ENCODE data around the gene SLC7A1. TPM values are rescaled to one million over a fixed set of nuclear protein-coding genes. Genes with fewer than 3 reads are reported as not detected.

SLC7A1 gene
- total RNA-seq, 1 donor from 2014 or later, result 115 TPM

- H3K36me3 ChIP-seq (ENCODE audit: insufficient read depth, low read length), result peaks cover 28% of the 10 kb centered on the region
- H3K27me3 Mint-ChIP-seq (ENCODE audit: low read depth, unreplicated experiment), result no peaks in the 10 kb centered on the region
- H3K36me3 Mint-ChIP-seq (ENCODE audit: low read depth, unreplicated experiment), result peaks cover 38% of the 10 kb centered on the region
- H3K9ac ChIP-seq (ENCODE audit: low read length), result no peak overlapping the region
- H3K4me1 Mint-ChIP-seq (ENCODE audit: low read depth, unreplicated experiment), result peaks cover 21% of the 10 kb centered on the region
- peaks cover 82% of the 10 kb centered on the region for H4K20me1 ChIP-seq (ENCODE audit: insufficient read depth, low read length)
- no peak overlapping the region for H3K27ac Mint-ChIP-seq (ENCODE audit: unreplicated experiment)
- H3K9me3 Mint-ChIP-seq (ENCODE audit: unreplicated experiment), result peaks cover 1% of the 10 kb centered on the region
- H3K4me2 ChIP-seq (ENCODE audit: low read length), result no peak overlapping the region
- no peaks in the 10 kb centered on the region for H3K27me3 ChIP-seq (ENCODE audit: insufficient read depth, low read length)
- H3K4me1 ChIP-seq (ENCODE audit: insufficient read depth, low read length), result peaks cover 38% of the 10 kb centered on the region
- no peak for TF ChIP-seq EZH2 (IDR thresholded peaks at IDR 0.05; ENCODE audit: insufficient read depth, low read length)
- TF ChIP-seq, protein P1, sequence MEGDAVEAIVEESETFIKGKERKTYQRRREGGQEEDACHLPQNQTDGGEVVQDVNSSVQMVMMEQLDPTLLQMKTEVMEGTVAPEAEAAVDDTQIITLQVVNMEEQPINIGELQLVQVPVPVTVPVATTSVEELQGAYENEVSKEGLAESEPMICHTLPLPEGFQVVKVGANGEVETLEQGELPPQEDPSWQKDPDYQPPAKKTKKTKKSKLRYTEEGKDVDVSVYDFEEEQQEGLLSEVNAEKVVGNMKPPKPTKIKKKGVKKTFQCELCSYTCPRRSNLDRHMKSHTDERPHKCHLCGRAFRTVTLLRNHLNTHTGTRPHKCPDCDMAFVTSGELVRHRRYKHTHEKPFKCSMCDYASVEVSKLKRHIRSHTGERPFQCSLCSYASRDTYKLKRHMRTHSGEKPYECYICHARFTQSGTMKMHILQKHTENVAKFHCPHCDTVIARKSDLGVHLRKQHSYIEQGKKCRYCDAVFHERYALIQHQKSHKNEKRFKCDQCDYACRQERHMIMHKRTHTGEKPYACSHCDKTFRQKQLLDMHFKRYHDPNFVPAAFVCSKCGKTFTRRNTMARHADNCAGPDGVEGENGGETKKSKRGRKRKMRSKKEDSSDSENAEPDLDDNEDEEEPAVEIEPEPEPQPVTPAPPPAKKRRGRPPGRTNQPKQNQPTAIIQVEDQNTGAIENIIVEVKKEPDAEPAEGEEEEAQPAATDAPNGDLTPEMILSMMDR (IDR thresholded peaks at IDR 0.05; ENCODE audit: insufficient read depth, low read depth, low read length), result no peak
- H3K9me3 ChIP-seq (ENCODE audit: insufficient read depth, low read depth, low read length), result no peaks in the 10 kb centered on the region
- H3K4me3 ChIP-seq (ENCODE audit: insufficient read depth, low read depth, low read length), result no peak overlapping the region
- no peak overlapping the region for H3K27ac ChIP-seq (ENCODE audit: low read depth, low read length)
- no peak overlapping the region for H3K4me3 Mint-ChIP-seq (ENCODE audit: unreplicated experiment)
- no peak for DNase-seq (ENCODE audit: low read depth)
- H2AFZ ChIP-seq (ENCODE audit: low read depth, low read length), result no peak overlapping the region
- H3K79me2 ChIP-seq (ENCODE audit: insufficient read depth, low read length), result peaks cover 94% of the 10 kb centered on the region
- FAIRE-seq, result no peak
These were observed 48.8 kb downstream of the SLC7A1 start for GRCh38 chr13:29546662-29547061.

- peaks cover 38% of the 10 kb centered on the region for H3K4me1 ChIP-seq (ENCODE audit: insufficient read depth, low read length)
- H3K36me3 ChIP-seq (ENCODE audit: insufficient read depth, low read length), result peaks cover 27% of the 10 kb centered on the region
- TF ChIP-seq, protein P1 (IDR thresholded peaks at IDR 0.05; ENCODE audit: insufficient read depth, low read depth, low read length), result no peak
- TF ChIP-seq EZH2 (IDR thresholded peaks at IDR 0.05; ENCODE audit: insufficient read depth, low read length), result no peak
- H3K4me3 ChIP-seq (ENCODE audit: insufficient read depth, low read depth, low read length), result no peak overlapping the region
- no peak overlapping the region for H2AFZ ChIP-seq (ENCODE audit: low read depth, low read length)
- FAIRE-seq (no peak), DNase-seq (ENCODE audit: low read depth) (no peak)
- H3K4me2 ChIP-seq (ENCODE audit: low read length), result no peak overlapping the region
- H3K4me1 Mint-ChIP-seq (ENCODE audit: low read depth, unreplicated experiment), result peaks cover 23% of the 10 kb centered on the region
- H3K4me3 Mint-ChIP-seq (ENCODE audit: unreplicated experiment), result no peak overlapping the region
- H3K9me3 Mint-ChIP-seq (ENCODE audit: unreplicated experiment), result peaks cover 1% of the 10 kb centered on the region
- peaks cover 94% of the 10 kb centered on the region for H3K79me2 ChIP-seq (ENCODE audit: insufficient read depth, low read length)
- H3K9me3 ChIP-seq (ENCODE audit: insufficient read depth, low read depth, low read length), result no peaks in the 10 kb centered on the region
- H3K36me3 Mint-ChIP-seq (ENCODE audit: low read depth, unreplicated experiment), result peaks cover 37% of the 10 kb centered on the region
- no peak overlapping the region for H3K27ac ChIP-seq (ENCODE audit: low read depth, low read length)
- H3K9ac ChIP-seq (ENCODE audit: low read length), result no peak overlapping the region
- H4K20me1 ChIP-seq (ENCODE audit: insufficient read depth, low read length), result peaks cover 80% of the 10 kb centered on the region
- no peaks in the 10 kb centered on the region for H3K27me3 Mint-ChIP-seq (ENCODE audit: low read depth, unreplicated experiment)
- no peaks in the 10 kb centered on the region for H3K27me3 ChIP-seq (ENCODE audit: insufficient read depth, low read length)
- H3K27ac Mint-ChIP-seq (ENCODE audit: unreplicated experiment), result no peak overlapping the region
These were observed 49.5 kb downstream of the SLC7A1 start for GRCh38 chr13:29545988-29546387.
